GM10847 (cell line): ENCODE measurements around the gene WDR5.

Experiments used
- POLR2A ChIP-seq: IDR thresholded peaks from 2 replicates; pipeline ENCODE4 v1.6.1; 2011; ENCODE audit not compliant: insufficient read length; ENCODE audit errors: extremely low read depth

Gene WDR5

GRCh38 chr9:134163371-134164196, 27.7 kb downstream of the WDR5 start:
- peak; percentile 20 for TF ChIP-seq POLR2A

DNA sequence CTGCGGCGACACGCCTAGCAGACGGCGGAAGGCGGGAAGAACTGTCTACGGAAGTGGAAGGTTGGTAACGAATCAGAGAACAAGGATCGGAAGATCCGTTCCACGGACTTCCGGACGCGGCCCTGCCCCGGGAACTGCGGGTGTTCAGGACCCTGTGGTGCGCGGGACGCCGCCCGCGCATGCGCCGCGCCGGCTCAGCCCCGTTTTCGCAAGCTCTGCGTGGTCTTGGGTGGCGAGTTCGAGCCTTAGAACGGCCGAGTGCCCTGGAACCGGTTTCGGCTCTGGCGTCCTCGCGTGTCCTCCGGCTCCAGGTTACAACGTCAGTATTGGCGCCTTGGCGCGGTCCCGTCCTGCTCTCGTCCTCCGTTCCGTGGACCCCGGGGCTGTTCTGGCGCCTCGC, 29.0 kb downstream of the WDR5 start:
- TF ChIP-seq POLR2A, result no peak

GRCh38 chr9:134165357-134166315, 29.8 kb downstream of the WDR5 start:
- no peak for TF ChIP-seq POLR2A

- TF ChIP-seq POLR2A, result no peak
Measured at GRCh38 chr9:134166374-134166773, 30.5 kb downstream of the WDR5 start.

DNA sequence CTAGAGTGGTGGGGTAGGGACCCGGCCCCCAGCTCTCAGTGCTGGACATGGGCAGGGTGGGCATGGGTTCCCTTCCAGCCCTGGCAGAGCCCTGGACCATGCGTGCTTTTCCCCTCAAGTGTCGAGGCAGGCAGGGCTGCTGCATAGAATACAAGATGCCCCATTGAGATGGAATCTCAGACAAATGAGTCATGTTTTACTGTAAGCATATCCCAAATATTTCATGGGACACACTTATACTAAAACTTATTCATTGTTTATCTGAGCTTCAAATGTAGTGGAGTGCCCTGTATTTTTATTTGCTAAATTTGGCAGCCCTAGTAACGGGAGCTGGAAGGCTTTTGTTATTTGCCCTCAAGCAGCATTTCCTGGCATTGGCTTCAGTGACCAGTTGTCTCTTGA, 31.6 kb downstream of the WDR5 start:
- TF ChIP-seq POLR2A, result no peak

- no peak for TF ChIP-seq POLR2A
Measured at GRCh38 chr9:134168757-134169550, 33.1 kb downstream of the WDR5 start.

- no peak for TF ChIP-seq POLR2A
Measured at GRCh38 chr9:134169724-134170401, 34.0 kb downstream of the WDR5 start.

DNA sequence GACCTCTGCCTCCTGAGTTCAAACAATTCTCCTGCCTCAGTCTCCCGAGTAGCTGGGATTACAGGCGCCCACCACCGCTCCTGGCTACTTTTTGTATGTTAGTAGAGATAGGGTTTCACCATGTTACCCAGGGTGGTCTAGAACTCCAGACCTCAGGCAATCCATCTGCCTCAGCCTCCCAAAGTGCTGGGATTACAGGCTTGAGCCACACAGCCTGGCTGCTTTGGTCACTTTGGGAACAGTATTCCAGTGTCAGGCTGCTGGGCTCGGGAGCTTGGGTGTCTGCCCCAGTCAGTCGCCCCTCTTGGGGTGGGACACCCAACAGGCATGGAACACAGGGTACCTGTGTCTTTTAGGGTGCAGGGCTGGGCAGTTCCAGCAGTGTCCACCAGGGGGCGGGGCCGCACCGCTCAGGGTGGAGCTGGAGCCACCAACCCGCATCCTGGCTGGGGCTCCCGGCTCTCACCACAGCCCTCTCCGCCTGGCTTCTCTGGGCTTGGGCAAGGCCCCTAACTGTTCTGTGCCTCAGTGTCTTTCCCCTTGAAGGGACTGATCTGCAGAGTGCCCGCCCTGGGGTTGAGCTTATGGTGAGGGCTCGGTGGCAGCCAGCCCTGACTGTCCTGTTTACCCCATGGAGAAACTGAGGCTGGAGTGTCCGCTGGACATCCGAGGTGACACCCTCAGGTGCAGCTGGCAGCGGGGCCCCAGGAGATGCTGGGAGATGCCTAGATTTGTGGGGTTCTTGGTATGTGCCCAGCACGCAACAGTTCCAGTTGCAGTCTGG, 34.8 kb downstream of the WDR5 start:
- TF ChIP-seq POLR2A, result no peak

- TF ChIP-seq POLR2A, result no peak
Measured at GRCh38 chr9:134171316-134172197, 35.7 kb downstream of the WDR5 start.

DNA sequence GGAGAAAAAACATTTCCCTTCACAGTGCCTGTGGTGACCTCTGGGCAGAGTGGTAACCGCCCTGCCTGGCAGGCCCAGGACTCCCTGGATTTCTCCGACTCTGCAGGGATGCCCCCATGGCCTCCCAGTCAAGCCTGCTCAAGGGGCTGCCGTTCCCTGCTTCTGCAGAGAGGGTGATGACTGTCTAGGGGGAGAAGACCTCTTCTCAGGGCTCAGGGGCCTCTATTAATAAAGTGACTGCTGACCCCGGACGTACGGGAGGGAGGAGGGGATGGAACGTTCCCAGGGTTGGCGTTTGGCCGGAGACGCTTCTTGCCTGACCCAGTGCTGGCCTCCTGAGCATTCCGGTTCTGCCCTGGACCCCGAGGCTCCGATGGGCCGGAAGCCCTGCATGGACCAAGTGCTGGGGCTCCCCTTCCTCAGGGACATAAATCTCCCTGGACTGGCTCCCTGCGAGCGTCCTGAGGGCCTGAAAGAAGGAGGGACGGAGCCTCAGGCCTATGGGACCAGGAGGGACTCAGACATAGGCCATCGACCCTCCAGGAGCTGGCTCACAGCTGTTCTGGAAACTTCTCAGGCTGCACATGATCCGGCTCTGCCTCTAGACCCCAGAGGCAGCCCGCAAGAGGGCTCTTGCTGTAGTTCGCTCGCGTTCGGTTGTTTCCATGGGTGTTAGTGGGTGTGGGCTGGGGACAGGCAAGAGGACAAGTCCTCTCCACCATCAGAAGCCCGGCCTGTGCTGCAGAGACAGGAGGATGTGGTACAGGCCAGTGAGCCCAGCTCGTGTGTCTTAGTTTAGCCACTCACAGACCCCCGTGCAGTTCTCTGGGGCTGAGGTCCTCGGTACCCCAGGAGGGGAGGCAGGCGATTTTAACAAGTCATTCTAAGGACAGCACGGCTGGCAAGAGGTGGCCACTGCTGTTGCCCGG, 36.6 kb downstream of the WDR5 start:
- TF ChIP-seq POLR2A, result no peak

- no peak for TF ChIP-seq POLR2A
Measured at GRCh38 chr9:134173127-134174072, 37.5 kb downstream of the WDR5 start.

DNA sequence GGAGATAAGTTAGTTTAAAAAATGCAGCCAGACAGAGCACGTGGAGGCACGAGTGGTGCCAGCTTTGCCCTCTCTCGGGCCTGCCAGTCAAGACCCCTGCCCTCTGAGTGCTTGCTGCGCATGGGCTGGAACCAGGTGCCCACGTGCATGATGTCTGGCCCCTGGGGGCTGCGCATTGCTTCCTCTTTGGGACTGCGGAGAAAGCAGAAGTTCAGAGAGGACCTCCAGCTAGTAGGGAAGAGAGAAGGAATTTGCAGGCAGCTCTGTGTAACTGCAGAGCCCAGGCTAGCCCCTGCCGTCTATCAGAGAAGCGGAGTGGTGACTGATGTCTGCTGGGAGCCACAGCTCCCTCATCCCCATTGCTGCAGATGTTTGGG, 38.2 kb downstream of the WDR5 start:
- no peak for TF ChIP-seq POLR2A
